ENCODE measurements around the gene CEP152.

CEP152 gene

DNA sequence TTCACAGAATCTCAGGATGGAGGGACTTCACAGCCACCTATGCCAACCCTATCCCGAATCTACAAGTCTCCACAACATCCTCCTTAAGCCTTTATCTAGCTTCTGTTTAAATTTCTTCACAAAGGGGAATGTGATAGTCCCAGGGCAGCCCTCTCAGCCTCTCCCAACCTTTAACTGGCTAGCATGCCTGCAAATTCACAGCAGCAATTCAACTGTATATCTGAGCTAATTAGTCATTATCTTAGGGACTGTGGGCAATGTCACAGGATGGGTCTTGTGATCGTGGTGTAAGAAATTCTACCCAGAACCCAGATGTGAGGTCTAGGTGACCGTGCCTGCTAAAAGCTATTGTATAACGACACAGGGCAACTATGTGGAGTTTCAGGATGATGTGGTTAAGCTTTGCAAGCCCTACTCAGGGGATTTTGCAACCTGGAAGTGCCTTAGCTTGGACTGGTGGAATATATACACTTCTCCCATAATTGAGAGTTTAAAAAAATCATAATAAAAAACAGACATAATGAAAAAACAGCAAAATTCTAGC lies 99.8 kb downstream of the CEP152 start:
- in situ Hi-C loops (cut with HindIII; ENCODE audit: low sequenced_read_pairs), result loop anchor here (5.0 kb wide), 2 partner anchors 59 to 81 kb away; no protein-coding TSS in a partner anchor

DNA sequence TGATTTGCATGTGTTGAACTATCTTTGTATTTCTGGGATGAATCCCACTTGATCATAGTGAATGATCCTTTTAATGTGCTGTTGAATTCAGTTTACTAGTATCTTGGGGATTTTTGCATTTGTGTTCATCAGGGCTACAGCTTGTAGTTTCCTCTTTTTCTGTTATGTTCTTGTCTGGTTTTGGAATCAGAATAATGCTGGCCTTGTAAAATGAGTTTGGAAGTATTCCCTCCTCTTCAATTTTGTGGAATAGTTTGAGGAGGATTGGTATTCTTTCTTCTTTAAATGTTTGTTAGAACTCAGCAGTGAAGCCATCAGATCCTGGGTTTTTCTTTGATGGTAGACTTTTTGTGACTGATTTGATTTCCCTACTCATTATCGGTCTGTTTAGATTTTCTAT lies 102.2 kb downstream of the CEP152 start:
- in situ Hi-C loops (cut with HindIII; ENCODE audit: low sequenced_read_pairs), result no loop called here

DNA sequence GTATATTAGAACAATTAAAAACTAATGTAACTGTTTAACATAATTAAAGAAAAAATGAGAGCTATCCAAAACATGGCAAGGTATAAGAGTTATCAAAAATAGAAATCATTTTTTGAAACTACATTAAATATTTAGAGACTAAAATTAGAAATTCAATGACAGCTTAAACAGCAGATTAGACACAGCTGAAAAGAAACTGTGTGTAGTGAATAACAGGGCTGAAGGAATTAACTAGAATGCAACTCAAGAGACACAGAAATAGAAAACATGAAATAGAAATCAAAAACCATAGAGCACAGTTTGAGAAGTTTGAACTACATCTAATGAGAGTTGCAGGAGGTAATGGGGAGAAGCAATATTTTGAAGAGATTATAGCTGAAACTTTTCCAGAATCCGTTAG lies 105.5 kb downstream of the CEP152 start:
- in situ Hi-C loops (cut with HindIII; ENCODE audit: low sequenced_read_pairs), result no loop called here

DNA sequence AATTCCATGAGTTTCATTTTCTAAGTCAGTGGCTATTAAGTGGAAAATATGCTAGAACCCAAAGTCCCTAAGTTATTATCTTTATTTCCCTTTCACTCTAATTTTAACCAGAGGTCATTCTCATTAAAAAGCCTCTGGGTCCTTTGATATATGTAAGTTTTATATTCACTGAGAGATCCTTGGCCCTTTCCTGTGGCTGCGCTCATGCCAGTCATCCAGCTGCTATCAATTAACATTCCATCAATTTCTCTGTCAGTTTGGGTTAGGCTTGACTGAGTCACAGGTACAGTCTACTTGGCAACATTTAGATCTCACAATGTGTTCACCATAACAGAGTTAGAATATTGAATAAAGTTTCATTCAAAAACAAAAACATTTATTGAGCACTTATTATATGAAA lies 107.3 kb downstream of the CEP152 start:
- in situ Hi-C loops (cut with HindIII; ENCODE audit: low sequenced_read_pairs), result no loop called here

DNA sequence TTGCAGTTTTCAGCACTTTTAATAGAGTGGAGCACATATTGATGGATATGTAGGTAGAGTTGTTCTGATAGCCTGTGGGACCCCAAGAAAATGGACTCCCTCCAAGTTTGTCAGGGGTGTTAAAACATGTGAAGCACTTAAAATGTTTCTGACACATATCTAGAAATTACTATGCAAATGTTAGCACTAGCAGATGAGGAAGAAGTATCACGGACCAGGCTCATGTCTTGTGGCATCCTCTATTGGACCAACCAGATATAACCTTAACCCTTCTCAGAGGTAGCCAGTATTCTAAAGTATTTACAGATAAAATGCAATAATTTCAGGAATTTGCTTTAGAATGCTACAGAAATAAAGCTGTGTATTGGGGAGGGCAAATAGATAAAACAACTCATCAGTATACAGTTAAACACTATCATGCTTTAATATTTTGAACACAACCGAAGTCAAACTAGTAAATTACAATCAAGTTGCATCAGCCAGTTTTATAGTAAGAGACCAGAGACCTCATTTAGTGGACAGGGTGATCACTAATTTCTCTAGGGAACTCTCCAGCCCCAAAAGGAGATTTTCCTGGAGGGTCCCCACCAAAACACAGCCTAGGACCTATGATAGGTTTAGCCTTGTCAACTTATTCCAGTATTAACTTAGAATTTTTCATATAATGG lies 108.2 kb downstream of the CEP152 start:
- in situ Hi-C loops (cut with HindIII; ENCODE audit: low sequenced_read_pairs), result no loop called here

DNA sequence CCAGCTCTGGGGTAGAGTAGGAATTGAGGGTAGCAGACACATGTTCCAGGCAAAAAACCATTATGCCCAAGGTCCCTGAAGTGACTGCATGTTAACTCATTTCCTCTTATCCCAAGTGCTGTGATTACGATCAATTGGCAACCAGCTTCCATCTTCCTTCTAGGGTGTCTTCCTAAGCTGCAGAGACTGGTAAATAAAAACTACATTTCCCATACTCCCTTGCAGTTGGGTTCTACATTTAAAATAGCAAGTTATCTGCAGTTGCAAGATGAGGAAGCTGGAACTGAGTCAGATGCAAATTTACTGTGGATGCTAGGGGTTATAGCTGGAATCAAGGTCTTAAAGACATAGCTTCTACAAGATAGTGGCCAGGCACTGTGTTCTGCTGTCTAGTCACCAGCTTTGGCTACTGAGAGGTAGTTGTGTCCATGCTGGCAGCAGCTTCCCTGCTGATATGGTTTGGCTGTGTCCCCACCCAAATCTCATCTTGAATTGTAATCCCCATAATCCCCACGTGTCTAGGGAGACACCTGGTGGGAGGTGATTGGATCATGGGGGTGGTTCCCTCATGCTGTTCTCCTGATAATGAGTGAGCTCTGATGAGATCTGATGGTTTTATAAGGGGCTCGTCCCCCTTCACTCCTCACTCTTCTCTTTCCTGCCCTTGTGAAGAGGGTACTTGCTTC lies 114.1 kb downstream of the CEP152 start:
- in situ Hi-C loops (cut with HindIII; ENCODE audit: low sequenced_read_pairs), result no loop called here

DNA sequence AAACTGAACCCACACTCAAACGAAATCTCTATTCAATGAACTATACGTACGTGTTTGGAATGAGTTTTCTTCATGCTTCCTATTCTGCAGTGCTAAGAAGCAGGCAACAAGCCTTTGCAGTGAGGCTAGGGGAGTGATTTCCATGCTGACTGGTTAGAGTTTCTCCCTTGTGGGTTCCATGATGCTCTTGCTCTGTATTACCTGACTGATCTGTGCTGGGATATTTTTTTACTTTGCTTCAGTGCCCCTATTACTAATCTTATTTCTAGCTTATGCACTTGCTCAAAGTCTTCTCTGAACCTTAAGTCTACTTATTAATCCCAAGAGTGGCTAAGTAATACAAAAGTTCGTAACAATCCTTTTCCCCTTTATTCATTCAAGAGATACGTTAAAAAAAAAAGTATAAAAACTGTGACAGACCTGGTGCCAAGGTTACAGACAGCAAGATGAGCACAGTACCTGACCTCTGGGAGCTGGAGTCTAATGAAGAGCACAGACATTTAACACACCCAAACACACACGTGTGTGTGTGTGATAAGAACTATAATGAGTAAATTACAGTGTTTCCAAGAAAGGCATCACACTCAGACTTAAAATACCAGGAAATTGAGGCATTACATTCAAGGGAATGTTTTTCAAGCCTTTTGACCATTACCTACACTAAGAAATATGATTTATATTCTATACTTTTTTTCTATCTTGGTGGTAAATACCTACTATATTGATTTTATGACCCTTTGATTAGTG lies 114.9 kb downstream of the CEP152 start:
- in situ Hi-C loops (cut with HindIII; ENCODE audit: low sequenced_read_pairs), result no loop called here

DNA sequence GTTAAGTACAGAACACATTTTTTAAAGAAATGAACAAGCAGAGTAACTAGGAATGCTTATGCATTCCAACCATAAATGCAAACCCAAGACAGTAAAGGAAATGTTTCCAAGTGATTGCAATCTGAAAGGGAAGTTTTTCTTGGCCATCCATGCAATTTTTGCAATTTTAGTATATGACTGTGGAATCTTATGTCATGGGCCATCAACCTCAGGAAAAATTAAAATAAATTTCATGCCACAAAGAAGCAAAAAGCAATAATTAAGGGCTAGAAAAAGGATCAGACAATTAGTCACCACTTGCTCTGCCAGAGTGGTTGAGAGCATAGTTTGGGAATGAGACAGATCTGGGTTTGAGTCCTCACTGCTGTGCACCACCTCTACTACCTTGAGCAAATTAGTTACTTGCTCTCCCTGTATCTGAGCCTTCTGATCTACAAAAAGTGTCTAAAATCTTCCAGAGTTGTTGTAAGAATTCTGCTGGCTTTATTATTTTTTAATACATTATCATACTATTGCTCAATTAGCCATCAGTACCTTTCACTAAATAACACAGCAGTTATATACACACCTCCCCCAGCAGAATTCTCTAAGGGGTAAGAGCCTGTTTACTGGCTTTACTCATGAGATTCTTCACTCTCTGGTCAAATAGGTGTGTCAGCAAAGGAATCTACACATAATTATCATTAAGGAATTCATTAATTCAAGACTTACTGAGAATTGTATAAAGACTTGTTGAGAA lies 115.6 kb downstream of the CEP152 start:
- in situ Hi-C loops (cut with HindIII; ENCODE audit: low sequenced_read_pairs), result no loop called here

DNA sequence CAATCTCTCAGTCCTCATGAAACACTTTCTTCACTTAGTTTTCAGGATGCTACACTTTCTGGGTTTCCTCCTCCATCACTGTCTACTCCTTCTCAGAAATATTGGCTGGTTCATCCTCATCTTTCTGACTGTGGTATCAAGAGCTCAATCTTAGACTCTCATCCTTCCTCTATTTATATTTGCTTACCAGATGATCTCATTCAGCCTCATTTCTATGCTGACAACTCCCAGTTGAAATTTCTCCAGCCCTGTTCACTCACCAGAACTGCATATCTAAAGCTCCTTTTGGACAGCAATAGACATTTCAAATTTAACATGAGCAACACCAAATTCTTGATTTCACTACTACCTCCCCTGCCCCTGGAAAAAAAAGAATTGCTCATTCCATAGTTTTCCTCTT lies 117.4 kb downstream of the CEP152 start:
- in situ Hi-C loops (cut with HindIII; ENCODE audit: low sequenced_read_pairs), result no loop called here

DNA sequence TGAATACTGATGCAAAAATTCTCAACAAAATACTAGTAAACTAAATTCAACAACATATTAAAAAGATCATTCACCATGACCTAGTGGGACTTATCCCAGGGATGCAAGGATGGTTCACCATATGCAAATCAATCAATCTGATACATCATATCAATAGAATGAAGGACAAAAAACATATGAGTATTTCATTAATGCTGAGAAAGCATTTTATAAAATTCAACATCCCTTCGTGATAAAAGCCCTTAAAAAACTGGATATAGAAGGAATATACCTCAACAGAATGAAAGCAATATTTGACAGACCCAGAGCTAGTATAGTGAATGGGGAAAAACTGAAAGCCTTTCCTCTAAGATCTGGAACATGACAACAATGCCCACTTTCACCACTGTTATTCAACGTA lies 122.4 kb downstream of the CEP152 start:
- in situ Hi-C loops (cut with HindIII; ENCODE audit: low sequenced_read_pairs), result no loop called here
